ENCODE measurements around the gene NADK2. TPM values are rescaled to one million over a fixed set of nuclear protein-coding genes. Genes with fewer than 3 reads are reported as not detected.

The NADK2 gene
- total RNA-seq, 1 experiment from 2014 or later: 21.2 TPM

DNA sequence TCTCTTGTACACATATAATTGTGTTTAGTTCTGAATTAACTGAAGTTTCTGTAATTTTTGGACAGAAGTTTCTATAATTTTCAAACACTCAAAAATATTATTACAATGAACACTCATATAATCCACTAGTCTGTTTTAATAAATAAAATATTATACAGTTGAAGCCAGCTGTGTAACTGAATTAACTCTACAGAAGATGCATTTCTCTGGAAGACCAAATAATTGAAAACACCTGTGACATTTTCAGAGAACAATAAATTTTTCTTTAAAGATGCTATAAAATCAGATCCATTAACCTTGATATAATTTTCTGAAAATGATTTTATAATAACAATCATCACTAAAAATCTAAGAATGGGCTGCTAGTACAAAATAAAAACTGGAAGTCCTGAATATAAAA is 14.7 kb downstream of the NADK2 start:
- ChIA-PET RAD21 (ENCODE audit: low non-redundant PET in 1 of 2, low total read pairs in 2 of 2, uncharacterized antibody in 2 of 2, unreplicated experiment in 2 of 2) (no interaction called here), CTCF (no interaction called here), POLR2A (no interaction called here)
- Histone ChIP-seq H3K9me2 (ENCODE audit: insufficient read depth) (no peaks in the 10 kb centered on the region; the same call in 1 of the 2 replicates), H3K4me2 (ENCODE audit: low read length) (no peak overlapping the region), H3K79me2 (ENCODE audit: insufficient read depth, low read length) (no peaks in the 10 kb centered on the region), H3K36me3 (ENCODE audit: control insufficient read depth in 1 of 2, insufficient read depth in 2 of 2, low read length in 2 of 2) (no peaks in the 10 kb centered on the region), H3K4me3 (replicated peaks in 1 of 2; ENCODE audit: low read depth in 1 of 2, low read length in 2 of 2) (no peak overlapping the region), H3K9me3 (ENCODE audit: control insufficient read depth in 1 of 2, insufficient read depth in 1 of 2, low read depth in 1 of 2, low read length in 2 of 2) (no peaks in the 10 kb centered on the region), H4K20me1 (ENCODE audit: insufficient read depth) (no peaks in the 10 kb centered on the region), H2AFZ (ENCODE audit: low read depth, low read length, poor library complexity, severe bottlenecking) (no peak overlapping the region), H3K27ac (ENCODE audit: low read depth, low read length) (no peak overlapping the region), H3K9ac (ENCODE audit: low read length) (no peak overlapping the region), H3K4me1 (ENCODE audit: control insufficient read depth in 1 of 2, insufficient read depth in 2 of 2, low read length in 2 of 2) (no peaks in the 10 kb centered on the region), H3K27me3 (ENCODE audit: insufficient read depth, low read length) (no peaks in the 10 kb centered on the region)
- TF ChIP-seq ELF1 (IDR thresholded peaks at IDR 0.05; ENCODE audit: borderline replicate concordance, low read depth) (no peak), JUND (IDR thresholded peaks at IDR 0.05) (no peak), FOSL1 (IDR thresholded peaks at IDR 0.05; ENCODE audit: low read depth) (no peak), RAD21 (IDR thresholded peaks at IDR 0.05; ENCODE audit: low read depth) (no peak), CEBPB (IDR thresholded peaks at IDR 0.05; ENCODE audit: low read depth) (no peak), ZFX (IDR thresholded peaks at IDR 0.05) (no peak), EZH2 (IDR thresholded peaks at IDR 0.05) (no peak), POLR2AphosphoS5 (IDR thresholded peaks at IDR 0.05; ENCODE audit: low read depth, low read length) (no peak), SP1 (IDR thresholded peaks at IDR 0.05; ENCODE audit: low read depth) (no peak), EZH2phosphoT487 (IDR thresholded peaks at IDR 0.05; ENCODE audit: borderline replicate concordance) (no peak), ZNF274 (IDR thresholded peaks at IDR 0.05; ENCODE audit: low read depth, low read length) (no peak), SIN3A (IDR thresholded peaks at IDR 0.05; ENCODE audit: low read depth) (no peak), CBX3 (IDR thresholded peaks at IDR 0.05; ENCODE audit: low read depth) (no peak), EGR1 (IDR thresholded peaks at IDR 0.05; ENCODE audit: low read depth) (no peak), POLR2A (IDR thresholded peaks at IDR 0.05; ENCODE audit: borderline replicate concordance, extremely low read depth, insufficient read depth, insufficient read length) (no peak), SRF (IDR thresholded peaks at IDR 0.05; ENCODE audit: low read depth) (no peak)
- TF ChIP-seq, protein P1, sequence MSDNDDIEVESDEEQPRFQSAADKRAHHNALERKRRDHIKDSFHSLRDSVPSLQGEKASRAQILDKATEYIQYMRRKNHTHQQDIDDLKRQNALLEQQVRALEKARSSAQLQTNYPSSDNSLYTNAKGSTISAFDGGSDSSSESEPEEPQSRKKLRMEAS (IDR thresholded peaks at IDR 0.05): no peak
- TF ChIP-seq, protein P2, sequence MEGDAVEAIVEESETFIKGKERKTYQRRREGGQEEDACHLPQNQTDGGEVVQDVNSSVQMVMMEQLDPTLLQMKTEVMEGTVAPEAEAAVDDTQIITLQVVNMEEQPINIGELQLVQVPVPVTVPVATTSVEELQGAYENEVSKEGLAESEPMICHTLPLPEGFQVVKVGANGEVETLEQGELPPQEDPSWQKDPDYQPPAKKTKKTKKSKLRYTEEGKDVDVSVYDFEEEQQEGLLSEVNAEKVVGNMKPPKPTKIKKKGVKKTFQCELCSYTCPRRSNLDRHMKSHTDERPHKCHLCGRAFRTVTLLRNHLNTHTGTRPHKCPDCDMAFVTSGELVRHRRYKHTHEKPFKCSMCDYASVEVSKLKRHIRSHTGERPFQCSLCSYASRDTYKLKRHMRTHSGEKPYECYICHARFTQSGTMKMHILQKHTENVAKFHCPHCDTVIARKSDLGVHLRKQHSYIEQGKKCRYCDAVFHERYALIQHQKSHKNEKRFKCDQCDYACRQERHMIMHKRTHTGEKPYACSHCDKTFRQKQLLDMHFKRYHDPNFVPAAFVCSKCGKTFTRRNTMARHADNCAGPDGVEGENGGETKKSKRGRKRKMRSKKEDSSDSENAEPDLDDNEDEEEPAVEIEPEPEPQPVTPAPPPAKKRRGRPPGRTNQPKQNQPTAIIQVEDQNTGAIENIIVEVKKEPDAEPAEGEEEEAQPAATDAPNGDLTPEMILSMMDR (IDR thresholded peaks at IDR 0.05 in 2 of 3, conservative IDR thresholded peaks at IDR 0.05 in 1 of 3; ENCODE audit: borderline replicate concordance in 1 of 3, insufficient read depth in 1 of 3, low read depth in 2 of 3, low read length in 2 of 3): no peak
- TF ChIP-seq, protein P3, sequence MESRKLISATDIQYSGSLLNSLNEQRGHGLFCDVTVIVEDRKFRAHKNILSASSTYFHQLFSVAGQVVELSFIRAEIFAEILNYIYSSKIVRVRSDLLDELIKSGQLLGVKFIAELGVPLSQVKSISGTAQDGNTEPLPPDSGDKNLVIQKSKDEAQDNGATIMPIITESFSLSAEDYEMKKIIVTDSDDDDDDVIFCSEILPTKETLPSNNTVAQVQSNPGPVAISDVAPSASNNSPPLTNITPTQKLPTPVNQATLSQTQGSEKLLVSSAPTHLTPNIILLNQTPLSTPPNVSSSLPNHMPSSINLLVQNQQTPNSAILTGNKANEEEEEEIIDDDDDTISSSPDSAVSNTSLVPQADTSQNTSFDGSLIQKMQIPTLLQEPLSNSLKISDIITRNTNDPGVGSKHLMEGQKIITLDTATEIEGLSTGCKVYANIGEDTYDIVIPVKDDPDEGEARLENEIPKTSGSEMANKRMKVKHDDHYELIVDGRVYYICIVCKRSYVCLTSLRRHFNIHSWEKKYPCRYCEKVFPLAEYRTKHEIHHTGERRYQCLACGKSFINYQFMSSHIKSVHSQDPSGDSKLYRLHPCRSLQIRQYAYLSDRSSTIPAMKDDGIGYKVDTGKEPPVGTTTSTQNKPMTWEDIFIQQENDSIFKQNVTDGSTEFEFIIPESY (IDR thresholded peaks at IDR 0.05; ENCODE audit: extremely low read depth, insufficient replicate concordance, low read length): no peak
- TF ChIP-seq, protein P4, sequence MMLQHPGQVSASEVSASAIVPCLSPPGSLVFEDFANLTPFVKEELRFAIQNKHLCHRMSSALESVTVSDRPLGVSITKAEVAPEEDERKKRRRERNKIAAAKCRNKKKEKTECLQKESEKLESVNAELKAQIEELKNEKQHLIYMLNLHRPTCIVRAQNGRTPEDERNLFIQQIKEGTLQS (IDR thresholded peaks at IDR 0.05): no peak
- ATAC-seq: no peak
- DNase-seq (ENCODE audit: low read depth, low spot score): no peak
- no TSS peak for BruUV-seq (replicated peaks)
- intact Hi-C loops (cut with micrococcal nuclease): no loop called here

Measured in HCT116 (cell line).